ENCODE measurements around the gene TOMM34.

- TF ChIP-seq CTCF (IDR thresholded peaks at IDR 0.05; ENCODE audit: insufficient read depth, low read depth, low read length), result no peak
- TF ChIP-seq EZH2 (IDR thresholded peaks at IDR 0.05; ENCODE audit: insufficient read depth, low read length), result no peak
Observed at GRCh38 chr20:44936510-44936909, 23.7 kb downstream of the TOMM34 start.

Measured in astrocyte (in vitro differentiated cells and primary cell).